H1 (cell line): ENCODE results near the gene MEX3C. TPM values are rescaled to one million over a fixed set of nuclear protein-coding genes. Genes with fewer than 3 reads are reported as not detected.

Experiments used
- CTCF ChIA-PET: fragments of 300-600 bp; sonication (Branson Sonifier 250); formaldehyde crosslinking; loops from one replicate; lab custom pipeline; 2021; ENCODE audit not compliant: partially characterized antibody; lab: Charles Lee
- POLR2A ChIA-PET: fragments of 300-600 bp; sonication (Branson Sonifier 250); formaldehyde crosslinking; loops from one replicate; lab custom pipeline; 2021; ENCODE audit warnings: inconsistent platforms; ENCODE audit not compliant: partially characterized antibody; lab: Charles Lee
- DNase-seq, 2 experiments: peaks; one replicate each; pipeline versions ENCODE4 v3.0.0 to v3.0.0-alpha.2; 2010 to 2022; ENCODE audit warnings: low spot score in 2 of 2, low read depth in 1 of 2, mixed read lengths in 1 of 2
- FAIRE-seq: peaks from 2 replicates; lab custom pipeline; 2011; peaks lifted over from hg19 to GRCh38; lab: Jason Lieb, UNC
- H2AFZ ChIP-seq: 2 replicates; pipeline ENCODE4 v1.8.1; 2012; ENCODE audit warnings: low read length, inconsistent platforms
- H2AK5ac ChIP-seq: 2 replicates; pipeline ENCODE4 v1.6.1; 2013; ENCODE audit warnings: low read depth, low read length
- H2BK120ac ChIP-seq: replicated peaks from 2 replicates; pipeline ENCODE3; 2013; ENCODE audit warnings: low read depth, low read length, inconsistent platforms
- H2BK12ac ChIP-seq: 2 replicates; pipeline ENCODE4 v1.6.1; 2013; ENCODE audit warnings: low read depth, low read length
- H2BK15ac ChIP-seq: 2 replicates; pipeline ENCODE4 v1.6.1; 2013; ENCODE audit warnings: low read length
- H2BK20ac ChIP-seq: 2 replicates; pipeline ENCODE4 v1.6.1; 2013; ENCODE audit warnings: low read length
- H2BK5ac ChIP-seq: 2 replicates; pipeline ENCODE4 v1.6.1; 2013; ENCODE audit warnings: low read depth, low read length
- H3K14ac ChIP-seq: 2 replicates; pipeline ENCODE4 v1.6.1; 2013; ENCODE audit warnings: inconsistent platforms; ENCODE audit not compliant: insufficient read length
- H3K18ac ChIP-seq: 2 replicates; pipeline ENCODE4 v1.6.1; 2013; ENCODE audit warnings: low read length; ENCODE audit errors: extremely low read depth
- H3K23ac ChIP-seq: 2 replicates; pipeline ENCODE4 v1.6.1; 2013; ENCODE audit warnings: inconsistent platforms; ENCODE audit not compliant: insufficient read length
- H3K23me2 ChIP-seq: 2 replicates; pipeline ENCODE4 v1.6.1; 2013; ENCODE audit warnings: low read depth, low read length
- H3K27ac ChIP-seq: 2 replicates; pipeline ENCODE4 v1.6.1; 2011; ENCODE audit warnings: low read depth, low read length, inconsistent platforms
- H3K27me3 ChIP-seq, 4 experiments: replicated peaks in 1 of 4; 1 replicate in 1 of 4; 2 replicates in 3 of 4; pipeline versions ENCODE4 v1.6.1 to v1.8.1; 2011 to 2013; ENCODE audit warnings: low read length in 3 of 4, mild to moderate bottlenecking in 3 of 4, inconsistent platforms in 2 of 4, mixed read lengths in 2 of 4, moderate library complexity in 1 of 4; ENCODE audit not compliant: control insufficient read depth in 3 of 4, insufficient read depth in 3 of 4; ENCODE audit errors: extremely low read depth in 1 of 4
- H3K36me3 ChIP-seq, 4 experiments: 2 replicates each; pipeline versions ENCODE4 v1.6.1 to v1.8.1; 2011 to 2013; ENCODE audit warnings: mild to moderate bottlenecking in 4 of 4, low read length in 3 of 4, moderate library complexity in 2 of 4, control low read depth in 1 of 4, inconsistent platforms in 1 of 4; ENCODE audit not compliant: insufficient read depth in 4 of 4, control insufficient read depth in 2 of 4
- H3K4ac ChIP-seq: replicated peaks from 2 replicates; pipeline ENCODE3; 2013; ENCODE audit warnings: low read length, low read depth, mixed read lengths, inconsistent platforms; ENCODE audit not compliant: insufficient read length
- H3K4me1 ChIP-seq, 4 experiments: replicated peaks in 1 of 4; 1 replicate in 1 of 4; 2 replicates in 3 of 4; pipeline versions ENCODE4 v1.6.1 to v1.8.1; 2011 to 2013; ENCODE audit warnings: low read length in 3 of 4, inconsistent platforms in 2 of 4, mixed read lengths in 1 of 4; ENCODE audit not compliant: insufficient read depth in 4 of 4, control insufficient read depth in 3 of 4
- H3K4me2 ChIP-seq, 2 experiments: 2 replicates each; pipeline versions ENCODE4 v1.6.1 to v1.8.1; 2011 to 2013; ENCODE audit warnings: low read depth in 2 of 2, low read length in 2 of 2, control low read depth in 1 of 2, inconsistent platforms in 1 of 2, mild to moderate bottlenecking in 1 of 2; ENCODE audit not compliant: insufficient read depth in 1 of 2
- H3K4me3 ChIP-seq, 4 experiments: fragments of 200-600, 300-600 bp in 1 of 4; sonication (generic), shearing (Covaris generic), sonication (Bioruptor Twin) in 1 of 4; 2 replicates each; pipeline versions ENCODE4 v1.5.1 to v1.8.1; 2011 to 2016; ENCODE audit warnings: low read length in 4 of 4, low read depth in 3 of 4, control low read depth in 2 of 4, inconsistent platforms in 2 of 4, mild to moderate bottlenecking in 2 of 4, mixed read lengths in 1 of 4, moderate library complexity in 1 of 4; ENCODE audit not compliant: insufficient read depth in 2 of 4; ENCODE audit errors: extremely low read depth in 1 of 4
- H3K56ac ChIP-seq: replicated peaks from 2 replicates; pipeline ENCODE3; 2013; ENCODE audit warnings: low read depth, mild to moderate bottlenecking, mixed read lengths, low read length, inconsistent platforms; ENCODE audit not compliant: insufficient read length
- H3K79me1 ChIP-seq: 2 replicates; pipeline ENCODE4 v1.6.1; 2013; ENCODE audit warnings: low read depth, low read length, control low read depth
- H3K79me2 ChIP-seq, 2 experiments: 2 replicates each; pipeline versions ENCODE4 v1.6.1 to v1.8.1; 2012 to 2013; ENCODE audit warnings: low read length in 2 of 2, mild to moderate bottlenecking in 2 of 2, inconsistent platforms in 1 of 2; ENCODE audit not compliant: insufficient read depth in 2 of 2, control insufficient read depth in 1 of 2
- H3K9ac ChIP-seq, 4 experiments: replicated peaks in 1 of 4; 1 replicate in 1 of 4; 2 replicates in 3 of 4; pipeline versions ENCODE4 v1.6.1 to v1.8.1; 2011 to 2013; ENCODE audit warnings: low read depth in 3 of 4, low read length in 3 of 4, control low read depth in 2 of 4, mild to moderate bottlenecking in 2 of 4, moderate library complexity in 2 of 4, inconsistent platforms in 1 of 4; ENCODE audit errors: extremely low read depth in 1 of 4
- H3K9me3 ChIP-seq, 2 experiments: 2 replicates each; pipeline versions ENCODE4 v1.6.1 to v1.8.1; 2012 to 2013; ENCODE audit warnings: mild to moderate bottlenecking in 2 of 2, moderate library complexity in 2 of 2, control low read depth in 1 of 2, inconsistent platforms in 1 of 2, low read depth in 1 of 2, low read length in 1 of 2, mixed read lengths in 1 of 2; ENCODE audit not compliant: insufficient read depth in 2 of 2
- H4K20me1 ChIP-seq, 2 experiments: replicated peaks in 1 of 2; 2 replicates each; pipeline versions ENCODE3 to v1.8.1; 2011 to 2013; ENCODE audit warnings: inconsistent platforms in 2 of 2, low read length in 2 of 2, mild to moderate bottlenecking in 1 of 2; ENCODE audit not compliant: insufficient read depth in 2 of 2, control insufficient read depth in 1 of 2
- H4K5ac ChIP-seq: 2 replicates; pipeline ENCODE4 v1.6.1; 2013; ENCODE audit warnings: low read length, low read depth, mixed read lengths, inconsistent platforms; ENCODE audit not compliant: insufficient read length
- H4K8ac ChIP-seq: 2 replicates; pipeline ENCODE4 v1.8.0; 2013; ENCODE audit warnings: mild to moderate bottlenecking, moderate library complexity, low read length, inconsistent platforms; ENCODE audit not compliant: insufficient read depth; ENCODE audit errors: extremely low read depth
- H4K91ac ChIP-seq: replicated peaks from 2 replicates; pipeline ENCODE3; 2013; ENCODE audit warnings: low read length, mixed read lengths, inconsistent platforms; ENCODE audit not compliant: insufficient read length
- ASH2L ChIP-seq: fragments of 200-600, 300-600 bp; sonication (generic); IDR thresholded peaks from one replicate; pipeline ENCODE4 v1.7.1; 2017; ENCODE audit warnings: low read length
- CEBPB ChIP-seq: IDR thresholded peaks from 2 replicates; pipeline ENCODE4 v1.6.1; 2012; ENCODE audit warnings: low read depth, low read length
- CTBP2 ChIP-seq: IDR thresholded peaks from 2 replicates; pipeline ENCODE4 v1.7.0; 2011; ENCODE audit warnings: borderline replicate concordance, mild to moderate bottlenecking, moderate library complexity, mixed read lengths, low read length; ENCODE audit not compliant: insufficient read depth, insufficient read length
- GTF2F1 ChIP-seq: IDR thresholded peaks from 2 replicates; pipeline ENCODE4 v1.6.1; 2012; ENCODE audit warnings: low read depth, low read length, improper control_type of control experiment, borderline replicate concordance
- POU5F1 ChIP-seq: IDR thresholded peaks from 2 replicates; pipeline ENCODE4 v1.6.1; 2011; ENCODE audit warnings: low read depth, mild to moderate bottlenecking, low read length, moderate library complexity
- RXRA ChIP-seq: IDR thresholded peaks from 2 replicates; pipeline ENCODE4 v1.6.1; 2011; ENCODE audit warnings: low read depth, mild to moderate bottlenecking, low read length, moderate library complexity; ENCODE audit not compliant: insufficient read depth
- WGBS, 2 experiments: shearing (Covaris generic) in 1 of 2; methylation state at CpG; one replicate each; pipeline versions ENCODE4 v1.1.6 to v1.1.7; 2013 to 2015; ENCODE audit warnings: low lambda C conversion rate in 2 of 2, mixed read lengths in 2 of 2, inconsistent platforms in 1 of 2, low coverage in 1 of 2, missing lambda C conversion rate in 1 of 2; ENCODE audit not compliant: insufficient replicate concordance in 2 of 2, insufficient coverage in 1 of 2, insufficient read length in 1 of 2; ENCODE audit errors: extremely low coverage in 1 of 2, missing lambda C conversion rate in 1 of 2; 5-methylcytosine and 5-hydroxymethylcytosine counted together
- polyA plus RNA-seq, 7 experiments: library from polyadenylated mRNA; depleted of rRNA in 3 of 7; stranded (reverse) in 5 of 7; unstranded in 2 of 7; fragments of >200 nt in 5 of 7; fragments of 200-250 nt in 2 of 7; gene quantifications; 1 replicate in 5 of 7; 2 replicates in 1 of 7; 4 replicates in 1 of 7; pipeline versions ENCODE4 v1.2.1 to v1.2.3, GENCODE V29; 2011 to 2013; ENCODE audit warnings: missing spikeins in 2 of 7, mixed read lengths in 2 of 7
- total RNA-seq: library from RNA; stranded (reverse); fragmentation: NEBNext Ultra II Directional; extraction: Animal tissue kit (Norgen Biotek cat#: 25700); gene quantifications from 2 replicates; pipeline ENCODE4 v1.2.1, GENCODE V29; 2021
- TF ChIP-seq, protein P1 (sequence below): IDR thresholded peaks from 2 replicates; pipeline ENCODE4 v1.6.1; 2012; ENCODE audit warnings: low read length, inconsistent platforms

Gene MEX3C
- total and polyA plus RNA-seq, 2 of the 8 experiments (the other 6 are each of a cell fraction or from before 2014, with no cell fraction given), result 48.2 to 103 TPM

DNA sequence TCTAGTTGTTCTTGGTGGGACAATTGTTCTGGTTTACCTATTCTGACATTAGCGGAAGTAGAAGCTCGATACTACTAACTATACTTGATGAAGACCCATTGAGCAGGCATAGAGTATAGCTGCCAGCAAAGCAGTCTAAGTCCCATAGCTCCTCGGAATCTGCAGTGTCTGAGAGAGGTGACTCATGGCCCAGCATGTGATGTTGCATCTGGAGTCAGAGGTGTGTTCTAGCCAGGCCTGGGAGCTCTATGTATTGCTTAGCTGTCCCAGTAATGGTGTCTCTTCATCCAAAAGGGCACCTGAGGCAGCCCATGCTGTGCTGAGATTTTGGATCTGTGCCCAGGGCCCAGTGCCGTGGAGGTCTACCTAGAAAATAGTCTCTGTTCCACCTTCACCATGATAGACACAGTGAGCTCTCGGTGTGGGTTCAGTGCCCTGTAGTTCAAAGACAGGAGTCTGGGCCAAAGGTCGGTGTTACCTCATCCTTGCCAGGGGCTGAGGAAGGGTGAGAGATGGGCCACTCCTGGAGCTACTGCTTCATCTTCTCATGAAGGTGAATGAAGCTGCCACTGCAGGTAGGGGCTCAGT, 47.3 kb downstream of the MEX3C start:
- H4K5ac ChIP-seq, result no peak overlapping the region
- no peak overlapping the region for H3K18ac ChIP-seq
- no peaks in the 10 kb centered on the region for H4K20me1 ChIP-seq
- H3K27me3 ChIP-seq, result no peaks in the 10 kb centered on the region
- peaks cover 0 to 2% (median 0%) of the 10 kb centered on the region in 4 experiments; a peak in 1 of 7 replicates for H3K4me1 ChIP-seq
- H3K4me3 ChIP-seq, result no peak overlapping the region
- ChIA-PET POLR2A (interaction anchor here (1.1 kb wide), 1 partner anchor 45 kb away, joined by 5 read pairs; no protein-coding TSS in a partner anchor), CTCF (interaction anchor here (1.2 to 2.0 kb wide), 6 partner anchors 9 to 39 kb away, joined by 3 to 8 read pairs (median 5); no protein-coding TSS in a partner anchor)
- no peak overlapping the region for H3K9ac ChIP-seq
- H3K9me3 ChIP-seq, result no peaks in the 10 kb centered on the region
- no peak for DNase-seq
- no peak overlapping the region for H2BK20ac ChIP-seq
- no peak overlapping the region for H2BK12ac ChIP-seq
- H3K27ac ChIP-seq, result no peak overlapping the region
- H2BK5ac ChIP-seq, result no peak overlapping the region
- H2BK15ac ChIP-seq, result no peak overlapping the region
- no peak overlapping the region for H3K23ac ChIP-seq
- no peak overlapping the region for H3K4ac ChIP-seq
- no peak overlapping the region for H3K56ac ChIP-seq
- H4K8ac ChIP-seq, result no peak overlapping the region
- H3K4me2 ChIP-seq, result no peak overlapping the region
- 96% methylated on average over 6 of the region's 6 CpGs; no CpG with 5 or more reads in 1 of the 2 experiments for WGBS, 2 experiments
- H3K23me2 ChIP-seq, result no peaks in the 10 kb centered on the region
- FAIRE-seq, result no peak
- no peak overlapping the region for H2AK5ac ChIP-seq
- H3K79me1 ChIP-seq, result no peaks in the 10 kb centered on the region
- H4K91ac ChIP-seq, result no peak overlapping the region
- no peaks in the 10 kb centered on the region for H3K36me3 ChIP-seq
- no peak overlapping the region for H2AFZ ChIP-seq
- H3K79me2 ChIP-seq, result no peaks in the 10 kb centered on the region
- no peak overlapping the region for H3K14ac ChIP-seq
- no peak overlapping the region for H2BK120ac ChIP-seq
- no peak for TF ChIP-seq GTF2F1
- no peak for TF ChIP-seq CTBP2
- no peak for TF ChIP-seq ASH2L
- no peak for TF ChIP-seq POU5F1
- no peak for TF ChIP-seq CEBPB
- TF ChIP-seq, protein P1, sequence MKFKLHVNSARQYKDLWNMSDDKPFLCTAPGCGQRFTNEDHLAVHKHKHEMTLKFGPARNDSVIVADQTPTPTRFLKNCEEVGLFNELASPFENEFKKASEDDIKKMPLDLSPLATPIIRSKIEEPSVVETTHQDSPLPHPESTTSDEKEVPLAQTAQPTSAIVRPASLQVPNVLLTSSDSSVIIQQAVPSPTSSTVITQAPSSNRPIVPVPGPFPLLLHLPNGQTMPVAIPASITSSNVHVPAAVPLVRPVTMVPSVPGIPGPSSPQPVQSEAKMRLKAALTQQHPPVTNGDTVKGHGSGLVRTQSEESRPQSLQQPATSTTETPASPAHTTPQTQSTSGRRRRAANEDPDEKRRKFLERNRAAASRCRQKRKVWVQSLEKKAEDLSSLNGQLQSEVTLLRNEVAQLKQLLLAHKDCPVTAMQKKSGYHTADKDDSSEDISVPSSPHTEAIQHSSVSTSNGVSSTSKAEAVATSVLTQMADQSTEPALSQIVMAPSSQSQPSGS, result no peak
- TF ChIP-seq RXRA, result no peak
